GM21390 (cell line): ENCODE measurements around the gene DISP3.
"Not testable (repeated sequence)": the region's sequence is repeated elsewhere in the genome, so short reads cannot be mapped to it uniquely, and the experiment has no call there.

Experiments
- ATAC-seq: cut with Tn5 transposase; IDR thresholded peaks from one replicate; pipeline ENCODE4 v1.9.1; 2021; ENCODE audit not compliant: unreplicated experiment

DISP3 gene

GRCh38 chr1:11569551-11569950, 90.6 kb downstream of the DISP3 start:
- ATAC-seq = no peak

- ATAC-seq = no peak
Measured at GRCh38 chr1:11569954-11570353, 91.0 kb downstream of the DISP3 start.

- ATAC-seq = no peak
Measured at GRCh38 chr1:11570821-11571380, 91.9 kb downstream of the DISP3 start.

- ATAC-seq = no peak
Measured at GRCh38 chr1:11571906-11572616, 93.1 kb downstream of the DISP3 start.

- ATAC-seq = no peak
Measured at GRCh38 chr1:11573116-11573692, 94.2 kb downstream of the DISP3 start.

GRCh38 chr1:11575553-11575952, 96.6 kb downstream of the DISP3 start:
- ATAC-seq = no peak

GRCh38 chr1:11576109-11576875, 97.3 kb downstream of the DISP3 start:
- no peak for ATAC-seq

GRCh38 chr1:11578004-11578403, 99.0 kb downstream of the DISP3 start:
- ATAC-seq = no peak

- ATAC-seq = no peak
Measured at GRCh38 chr1:11579506-11579905, 100.6 kb downstream of the DISP3 start.

- not testable (repeated sequence) for ATAC-seq
Measured at GRCh38 chr1:11580049-11580448, 101.1 kb downstream of the DISP3 start.

- ATAC-seq = no peak
Measured at GRCh38 chr1:11581445-11581991, 102.6 kb downstream of the DISP3 start.

- no peak for ATAC-seq
Measured at GRCh38 chr1:11585389-11585788, 106.4 kb downstream of the DISP3 start.
